NB4 (cell line): ENCODE data around the gene C1orf21.

Source experiments
- MAX ChIP-seq: IDR thresholded peaks from 2 replicates; pipeline ENCODE4 v1.6.1; 2011; ENCODE audit warnings: low read depth, low read length
- MYC ChIP-seq: IDR thresholded peaks from 2 replicates; pipeline ENCODE4 v1.6.1; 2011; ENCODE audit warnings: low read depth, low read length
- POLR2A ChIP-seq: IDR thresholded peaks from 2 replicates; pipeline ENCODE4 v1.6.1; 2011; ENCODE audit warnings: mild to moderate bottlenecking; ENCODE audit not compliant: insufficient read length; ENCODE audit errors: extremely low read depth
- TF ChIP-seq, protein P1 (sequence below): IDR thresholded peaks from one replicate; pipeline ENCODE4 v1.5.1; 2012; ENCODE audit warnings: low read depth, low read length

- TF ChIP-seq, protein P1, sequence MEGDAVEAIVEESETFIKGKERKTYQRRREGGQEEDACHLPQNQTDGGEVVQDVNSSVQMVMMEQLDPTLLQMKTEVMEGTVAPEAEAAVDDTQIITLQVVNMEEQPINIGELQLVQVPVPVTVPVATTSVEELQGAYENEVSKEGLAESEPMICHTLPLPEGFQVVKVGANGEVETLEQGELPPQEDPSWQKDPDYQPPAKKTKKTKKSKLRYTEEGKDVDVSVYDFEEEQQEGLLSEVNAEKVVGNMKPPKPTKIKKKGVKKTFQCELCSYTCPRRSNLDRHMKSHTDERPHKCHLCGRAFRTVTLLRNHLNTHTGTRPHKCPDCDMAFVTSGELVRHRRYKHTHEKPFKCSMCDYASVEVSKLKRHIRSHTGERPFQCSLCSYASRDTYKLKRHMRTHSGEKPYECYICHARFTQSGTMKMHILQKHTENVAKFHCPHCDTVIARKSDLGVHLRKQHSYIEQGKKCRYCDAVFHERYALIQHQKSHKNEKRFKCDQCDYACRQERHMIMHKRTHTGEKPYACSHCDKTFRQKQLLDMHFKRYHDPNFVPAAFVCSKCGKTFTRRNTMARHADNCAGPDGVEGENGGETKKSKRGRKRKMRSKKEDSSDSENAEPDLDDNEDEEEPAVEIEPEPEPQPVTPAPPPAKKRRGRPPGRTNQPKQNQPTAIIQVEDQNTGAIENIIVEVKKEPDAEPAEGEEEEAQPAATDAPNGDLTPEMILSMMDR = no peak
- TF ChIP-seq MYC (no peak), MAX (no peak), POLR2A (no peak)
Measured at GRCh38 chr1:184530226-184530625, 143.4 kb downstream of the C1orf21 start.
